Mesenteric fat pad (tissue), 1 donor: ENCODE measurements around the gene KIF18A. TPM values are rescaled to one million over a fixed set of nuclear protein-coding genes. Genes with fewer than 3 reads are reported as not detected.
"Not testable (repeated sequence)": the region's sequence is repeated elsewhere in the genome, so short reads cannot be mapped to it uniquely, and the experiment has no call there.

Experiments
- DNase-seq: peaks from one replicate; pipeline ENCODE4 v3.0.0-alpha.2; 2020; ENCODE audit warnings: low spot score
- total RNA-seq: library from RNA; stranded (reverse); fragmentation: NEBNext Ultra II Directional; extraction: Animal tissue kit (Norgen Biotek cat#: 25700); gene quantifications from one replicate; pipeline ENCODE4 v1.2.1, GENCODE V29; 2021
- donor health status: DM: yes; HTN: yes; CAD: no.

Gene KIF18A
- total RNA-seq, 1 donor from 2014 or later, result 0.32 TPM

DNA sequence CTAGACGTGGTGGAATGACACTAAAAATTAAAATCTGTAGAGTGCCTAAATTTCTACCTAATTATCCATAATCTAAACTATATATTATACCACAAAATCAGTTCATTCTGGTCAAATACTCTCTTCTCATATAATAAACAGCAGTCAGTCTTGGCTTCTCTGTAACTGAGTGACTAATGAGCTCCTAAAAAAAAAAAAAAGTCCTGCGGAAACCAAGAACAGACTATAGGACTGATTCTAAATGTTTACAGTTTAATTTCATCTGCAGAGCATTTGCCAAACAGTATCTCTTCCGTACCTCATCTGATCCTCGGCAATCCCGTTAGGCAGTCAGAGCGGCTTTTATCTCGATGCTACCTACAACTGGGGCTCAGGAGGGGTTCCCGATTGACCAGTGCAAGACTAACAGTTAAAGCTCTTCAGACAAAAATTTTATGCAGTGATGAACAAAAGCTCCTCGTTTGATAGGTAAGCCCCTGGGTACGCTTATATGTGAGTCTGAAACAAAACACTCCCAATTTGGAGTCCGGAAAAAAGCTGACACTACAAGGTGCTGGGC lies 686 bp downstream of the KIF18A start:
- DNase-seq, result no peak

DNA sequence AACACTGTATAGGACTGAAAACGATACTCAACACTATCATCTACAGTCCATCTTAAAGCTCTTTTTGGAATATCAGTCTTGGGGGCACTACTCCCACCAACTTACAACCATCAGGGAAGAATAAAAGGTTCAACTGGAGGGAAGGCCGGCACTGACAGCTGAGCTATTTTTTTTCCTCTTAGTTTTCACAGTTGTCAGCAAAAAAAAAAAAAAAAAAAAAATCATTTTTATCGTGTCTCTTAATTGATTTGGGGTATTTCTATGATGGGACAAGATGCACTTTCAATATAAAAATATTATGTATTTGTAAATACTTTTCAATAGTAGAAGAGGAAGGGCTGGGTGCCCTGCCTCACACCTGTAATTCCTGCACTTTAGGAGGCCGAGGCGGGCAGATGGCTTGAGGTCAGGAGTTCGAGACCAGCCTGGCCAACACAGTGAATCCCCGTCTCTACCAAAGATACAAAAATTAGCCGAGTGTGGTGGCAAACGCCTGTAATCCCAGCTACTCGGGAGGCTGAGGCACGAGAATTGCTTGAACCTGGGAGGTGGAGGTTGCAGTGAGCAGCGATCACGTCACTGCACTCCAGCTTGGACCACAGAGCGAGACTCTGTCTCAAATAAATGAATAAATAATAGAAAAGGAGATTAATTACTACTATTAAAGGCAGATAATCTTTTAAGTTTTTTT lies 1.5 kb downstream of the KIF18A start:
- no peak for DNase-seq

DNA sequence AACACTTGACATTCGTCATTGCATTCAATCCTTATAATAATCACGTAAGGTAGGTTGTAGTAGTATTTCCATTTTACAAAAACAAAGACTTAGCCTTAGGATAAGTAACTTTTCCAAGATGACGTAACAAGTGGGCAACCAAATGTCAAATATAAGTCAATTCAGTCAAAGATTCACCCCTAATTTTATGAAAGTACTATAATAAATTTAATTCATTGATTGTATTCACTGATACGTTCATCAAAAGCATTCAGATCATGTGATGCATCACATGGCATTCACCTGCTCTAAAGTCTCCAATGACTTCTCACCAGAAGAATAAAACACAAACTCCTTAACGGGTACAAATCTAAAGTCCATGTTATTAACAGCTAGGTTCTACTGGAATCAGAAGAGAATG lies 2.1 kb downstream of the KIF18A start:
- DNase-seq, result no peak

DNA sequence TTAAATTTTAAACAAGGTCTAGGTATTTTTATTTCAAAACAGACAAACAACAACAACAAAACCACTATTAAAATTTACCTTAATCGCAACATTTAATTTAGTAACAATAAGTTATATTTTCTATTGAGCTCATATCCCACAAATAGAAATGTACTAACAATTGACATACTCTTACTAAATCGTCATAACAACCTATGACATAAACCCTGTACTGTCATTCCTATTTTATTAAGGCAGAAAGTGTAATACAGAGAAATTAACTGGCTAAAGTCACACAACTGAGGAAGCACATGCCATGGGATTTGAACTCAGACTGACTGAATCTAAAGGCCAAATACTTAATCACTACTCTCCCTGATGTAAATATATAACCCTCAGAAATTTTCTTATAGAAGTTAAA lies 3.0 kb downstream of the KIF18A start:
- DNase-seq, result no peak

DNA sequence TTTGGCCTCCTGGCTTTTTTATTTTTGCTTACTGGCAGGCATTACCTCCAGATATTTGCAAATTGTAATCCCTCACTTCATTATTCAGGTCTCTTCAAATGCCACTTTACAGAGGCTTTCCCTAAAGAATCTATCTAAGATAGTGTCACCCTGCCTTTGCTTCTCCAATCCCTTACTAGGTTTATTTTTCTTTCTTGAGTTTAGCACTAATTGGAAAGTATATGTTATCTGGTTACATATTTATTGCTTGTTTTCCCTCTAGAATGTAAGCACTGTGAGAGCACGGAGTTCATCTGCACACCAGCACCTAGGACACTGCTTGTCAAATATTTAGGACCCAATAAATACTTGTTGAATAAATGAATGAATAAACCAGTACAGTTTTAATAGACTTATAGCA lies 3.5 kb downstream of the KIF18A start:
- no peak for DNase-seq

DNA sequence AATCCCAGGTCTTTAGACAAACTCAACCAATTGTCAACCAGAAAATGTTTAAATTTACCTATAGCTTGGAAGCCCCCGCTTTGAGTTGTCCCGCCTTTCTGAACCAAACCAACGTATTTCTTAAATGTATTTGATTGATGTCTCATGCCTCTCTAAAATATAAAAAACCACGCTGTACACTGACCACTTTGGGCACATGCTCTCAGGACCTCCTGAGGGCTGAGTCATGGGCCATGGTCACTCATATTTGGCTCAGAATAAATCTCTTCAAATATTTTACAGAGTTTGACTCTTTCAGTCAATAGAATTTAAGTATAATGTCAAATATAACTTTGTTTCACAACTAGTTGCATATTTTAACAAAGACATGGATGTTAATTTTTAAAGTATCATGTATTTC lies 5.7 kb downstream of the KIF18A start:
- DNase-seq, result not testable (repeated sequence)

DNA sequence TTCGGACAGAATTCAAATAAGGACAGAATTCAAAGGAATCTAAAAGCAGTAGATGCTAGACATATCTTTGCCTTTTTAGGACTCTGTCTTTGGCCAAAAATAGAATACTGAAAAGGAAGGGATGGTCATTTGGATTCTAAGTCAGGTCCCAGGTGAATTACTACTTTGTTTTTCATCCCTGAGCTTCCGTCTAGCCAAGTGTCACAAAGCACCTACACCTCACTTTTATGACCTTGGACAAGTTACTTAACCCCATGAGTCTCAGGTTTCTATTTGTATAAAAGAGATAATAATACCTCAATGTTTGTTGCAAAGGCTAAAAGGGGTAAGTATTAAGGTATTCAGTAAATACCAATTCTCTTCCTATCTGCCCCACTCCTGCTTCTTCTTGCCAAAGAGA lies 7.3 kb downstream of the KIF18A start:
- DNase-seq, result no peak

DNA sequence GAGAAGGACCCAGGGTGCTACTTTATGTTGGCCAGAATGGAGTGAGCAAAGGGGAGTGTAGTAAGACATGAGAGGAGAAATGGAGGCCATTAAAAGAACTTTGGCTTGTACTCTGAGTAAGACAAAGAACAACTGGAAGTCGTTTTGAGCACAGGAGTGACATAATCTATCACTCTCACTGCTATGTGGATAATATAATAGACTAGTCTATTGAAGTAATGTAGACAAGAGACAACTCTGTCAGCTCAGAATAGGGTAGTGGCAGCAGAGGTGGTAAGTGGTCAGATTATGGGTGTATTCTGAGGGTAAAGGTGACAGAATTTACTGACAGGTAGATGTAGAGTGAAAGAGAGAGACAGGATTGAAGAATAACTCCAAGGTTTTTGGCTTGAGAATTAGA lies 8.2 kb downstream of the KIF18A start:
- DNase-seq, result no peak

DNA sequence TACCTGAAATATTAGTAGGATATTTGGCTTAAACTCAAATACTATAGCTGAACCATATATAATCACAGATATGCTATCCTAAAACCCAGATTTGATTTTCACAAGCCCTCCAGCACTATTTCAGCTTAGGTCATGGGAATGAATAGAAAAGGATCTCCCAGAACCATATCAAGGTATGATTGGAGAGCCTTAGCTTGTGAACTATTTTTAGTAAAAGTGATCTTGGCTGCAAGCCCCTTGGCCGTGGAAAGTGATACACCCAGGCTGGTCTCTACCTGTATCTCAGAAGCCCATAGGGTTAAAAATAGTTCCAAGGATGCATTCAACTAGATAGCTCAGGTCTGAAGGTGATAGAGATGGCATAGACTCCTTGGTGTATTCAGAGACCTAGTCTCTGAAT lies 9.7 kb downstream of the KIF18A start:
- no peak for DNase-seq

DNA sequence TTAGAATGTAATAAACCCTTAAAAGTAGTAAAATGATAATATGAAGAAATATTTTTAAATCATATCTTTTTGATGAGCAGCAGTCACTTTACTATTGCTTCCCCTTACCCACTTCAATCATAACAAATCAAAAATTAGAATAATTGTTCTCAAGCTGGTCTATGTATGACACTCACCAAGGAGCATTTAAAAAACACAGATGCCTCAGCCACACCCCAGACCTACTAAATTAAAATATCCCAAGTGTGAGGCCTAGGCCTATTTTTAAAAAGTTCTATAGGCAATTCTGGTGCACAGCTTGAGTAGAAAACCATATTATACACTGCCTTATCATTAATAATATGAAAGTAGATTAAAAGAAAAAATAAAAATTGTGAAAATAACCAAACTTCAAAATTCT lies 15.2 kb downstream of the KIF18A start:
- no peak for DNase-seq

DNA sequence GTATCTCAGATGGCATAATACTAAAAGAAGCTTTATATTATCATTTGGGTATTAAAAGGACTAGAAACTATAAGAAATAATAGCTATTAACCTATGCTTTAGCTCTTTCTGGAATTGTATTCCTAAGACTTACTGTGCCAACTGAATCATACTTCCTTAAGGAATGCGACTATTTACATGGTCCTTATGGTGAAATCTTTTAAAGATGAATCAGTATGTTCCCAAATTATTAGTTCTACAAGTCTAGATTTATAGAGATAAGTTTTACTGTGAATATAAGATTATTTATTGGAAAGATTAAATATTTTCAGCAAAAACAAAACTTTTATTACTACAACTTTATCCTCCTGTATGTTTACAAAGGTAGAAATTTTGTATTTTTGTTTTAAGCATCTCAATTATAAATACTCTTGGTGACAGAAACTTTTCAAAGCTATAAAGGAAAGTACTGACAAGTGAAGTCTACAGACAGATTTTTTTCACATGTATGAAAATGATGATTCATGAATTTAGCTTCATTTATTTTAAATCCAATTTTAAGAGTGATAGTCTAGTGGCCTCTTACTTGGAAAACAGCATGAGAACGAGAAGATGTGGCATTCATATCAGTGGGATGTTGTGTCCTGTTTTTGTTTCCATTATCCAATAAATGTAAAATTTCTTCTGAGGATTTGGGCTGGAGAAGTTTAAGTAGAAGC lies 17.8 kb downstream of the KIF18A start:
- no peak for DNase-seq

DNA sequence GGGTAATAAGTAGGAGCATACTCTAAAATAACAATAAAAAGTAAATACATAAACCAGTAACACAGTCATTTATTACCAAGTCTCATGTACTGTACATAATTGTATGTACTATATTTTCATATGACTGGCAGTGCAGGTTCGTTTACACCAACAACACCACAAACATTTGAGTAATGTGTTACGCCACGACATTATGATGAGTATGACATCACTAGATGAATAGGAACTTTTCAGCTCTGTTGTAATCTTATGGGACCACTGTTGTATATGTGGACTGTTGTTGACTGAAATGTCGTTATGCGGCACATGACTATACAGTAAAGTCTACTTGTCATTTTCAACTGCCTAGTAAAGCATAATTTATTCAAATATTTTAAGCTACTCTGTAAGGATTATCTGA lies 18.6 kb downstream of the KIF18A start:
- no peak for DNase-seq

DNA sequence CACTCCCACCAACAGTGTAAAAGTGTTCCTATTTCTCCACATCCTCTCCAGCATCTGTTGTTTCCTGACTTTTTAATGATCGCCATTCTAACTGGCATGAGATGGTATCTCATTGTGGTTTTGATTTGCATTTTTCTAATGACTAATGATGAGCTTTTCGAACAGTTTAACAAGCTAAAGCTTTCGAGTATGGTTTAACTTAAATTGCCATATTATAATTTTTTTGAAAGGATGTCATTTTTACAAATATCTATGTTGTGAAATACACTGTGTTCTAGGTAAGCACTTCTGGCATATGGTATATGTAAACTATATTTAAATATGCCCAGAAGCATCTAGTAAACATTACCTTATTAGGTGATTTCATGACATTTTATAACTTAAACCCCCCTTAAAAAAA lies 20.3 kb downstream of the KIF18A start:
- not testable (repeated sequence) for DNase-seq

DNA sequence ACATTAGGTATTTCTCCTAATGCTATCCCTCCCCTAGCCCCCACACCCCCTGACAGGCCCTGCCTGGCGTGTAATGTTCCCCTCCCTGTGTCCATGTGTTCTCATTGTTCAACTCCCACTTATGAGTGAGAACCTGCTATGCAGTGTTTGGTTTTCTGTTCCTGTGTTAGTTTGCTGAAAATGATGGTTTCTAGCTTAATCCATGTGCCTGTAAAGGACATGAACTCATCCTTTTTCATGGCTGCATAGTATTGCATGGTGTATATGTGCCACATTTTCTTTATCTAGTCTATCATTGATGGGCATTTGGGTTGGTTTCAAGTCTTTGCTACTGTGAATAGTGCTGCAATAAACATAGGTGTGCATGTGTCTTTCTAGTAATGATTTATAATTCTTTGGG lies 20.8 kb downstream of the KIF18A start:
- DNase-seq, result not testable (repeated sequence)

DNA sequence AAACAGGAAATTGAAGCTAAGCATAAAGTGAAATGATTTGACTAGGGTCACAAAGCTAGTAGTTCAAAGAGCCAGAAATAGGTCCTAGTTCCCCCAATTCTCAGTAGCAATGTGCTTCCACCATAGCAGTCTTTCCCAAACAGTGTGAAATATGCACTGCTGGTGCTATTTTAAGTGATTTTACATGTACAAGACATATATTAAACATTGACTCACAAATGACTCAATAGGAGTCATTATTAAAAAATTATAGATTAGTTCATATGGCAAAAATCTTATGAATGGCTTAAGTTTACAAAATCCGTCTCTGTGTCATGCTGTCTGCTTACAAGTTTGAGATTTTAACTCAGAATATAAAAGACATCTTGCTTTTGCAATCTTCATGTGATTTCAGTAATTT lies 21.4 kb downstream of the KIF18A start:
- DNase-seq, result no peak

DNA sequence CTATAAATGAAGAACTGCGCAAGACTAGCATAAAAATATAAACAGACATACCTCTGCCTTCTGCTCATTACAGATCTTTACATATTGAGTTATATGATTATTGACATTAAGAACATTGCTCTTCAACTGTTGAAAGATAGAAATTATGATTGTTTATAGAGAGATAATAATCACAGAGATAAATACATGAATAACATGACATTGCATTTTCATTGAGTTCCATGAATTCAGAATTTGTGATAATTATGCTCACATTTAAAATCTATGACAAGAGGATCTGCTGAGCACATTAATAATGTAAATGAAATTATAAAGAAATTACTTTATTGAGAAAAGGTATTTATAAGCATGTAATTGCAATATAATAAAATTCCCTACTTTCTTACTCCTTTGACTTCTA lies 24.8 kb downstream of the KIF18A start:
- no peak for DNase-seq

DNA sequence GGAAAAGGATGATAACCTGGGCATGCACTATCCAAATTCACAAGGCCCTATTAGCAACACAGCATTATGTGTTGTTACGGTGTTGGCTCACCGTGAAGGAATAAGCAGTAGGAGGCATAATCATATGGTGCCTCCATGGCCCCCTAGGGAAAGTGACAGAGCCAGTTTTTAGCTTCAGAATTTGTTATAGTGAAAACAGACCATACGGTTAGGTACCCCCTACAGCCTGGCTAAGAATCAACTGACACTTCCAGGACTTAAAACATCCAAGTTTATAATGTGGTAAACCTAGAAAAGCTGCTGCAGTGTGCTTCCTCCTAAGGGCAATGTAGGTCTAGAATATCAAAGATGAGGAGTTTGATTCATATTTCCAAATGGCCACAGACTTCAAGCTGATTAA lies 30.4 kb downstream of the KIF18A start:
- no peak for DNase-seq

DNA sequence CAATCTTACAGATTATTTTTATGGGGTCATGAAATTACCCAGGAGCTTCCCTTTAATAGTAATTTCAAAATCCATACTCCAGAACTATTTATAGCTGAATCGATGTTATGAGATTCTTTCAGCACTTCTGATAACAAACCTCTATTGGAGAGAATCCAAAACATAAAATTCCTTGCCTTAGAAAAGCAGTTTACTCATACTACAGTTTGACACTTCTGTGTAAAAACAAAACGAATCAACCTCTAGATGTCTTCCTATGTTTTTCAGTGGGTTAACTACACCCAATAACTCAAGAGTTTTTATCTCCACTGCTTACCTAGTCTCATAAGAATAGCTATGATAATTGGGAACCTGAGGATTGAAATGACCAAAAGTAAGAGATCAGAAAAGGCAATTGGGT lies 35.6 kb downstream of the KIF18A start:
- no peak for DNase-seq

DNA sequence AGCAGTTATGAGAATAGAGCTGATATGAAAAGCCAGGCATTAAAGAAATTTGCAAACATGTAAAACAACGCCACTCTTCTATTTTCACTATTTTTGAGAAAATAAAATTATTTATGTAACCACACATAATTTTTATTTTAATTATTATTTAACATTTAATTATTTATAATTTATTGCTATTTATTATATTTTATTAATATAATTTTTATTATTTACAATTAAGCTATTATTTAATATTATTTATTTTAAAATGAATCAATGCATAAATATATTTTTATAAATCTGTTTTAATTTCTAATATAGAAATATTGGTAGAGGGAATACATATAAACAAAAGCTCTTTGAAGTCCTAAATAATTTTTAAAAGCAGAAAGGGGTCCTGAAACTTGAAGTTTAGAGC lies 36.7 kb downstream of the KIF18A start:
- no peak for DNase-seq

DNA sequence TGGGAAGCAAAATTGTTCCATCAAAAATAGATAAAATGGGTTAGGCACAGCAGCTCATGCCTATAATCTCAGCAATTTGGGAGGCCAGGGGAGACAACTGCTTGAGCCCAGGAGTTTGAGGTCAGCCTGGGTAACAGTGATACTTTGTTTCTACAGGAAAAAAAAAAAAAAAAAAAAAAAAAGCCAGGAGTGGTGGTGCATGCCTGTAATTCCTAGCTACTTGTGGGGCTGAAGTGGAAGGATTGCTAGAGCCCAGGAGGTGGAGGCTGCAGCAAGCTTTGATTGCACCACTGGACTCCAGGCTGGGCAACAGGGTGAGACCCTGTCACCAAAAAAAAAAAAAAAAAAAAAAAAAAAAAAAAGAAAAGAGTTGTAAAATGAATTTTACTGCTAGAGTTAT lies 49.6 kb downstream of the KIF18A start:
- no peak for DNase-seq

DNA sequence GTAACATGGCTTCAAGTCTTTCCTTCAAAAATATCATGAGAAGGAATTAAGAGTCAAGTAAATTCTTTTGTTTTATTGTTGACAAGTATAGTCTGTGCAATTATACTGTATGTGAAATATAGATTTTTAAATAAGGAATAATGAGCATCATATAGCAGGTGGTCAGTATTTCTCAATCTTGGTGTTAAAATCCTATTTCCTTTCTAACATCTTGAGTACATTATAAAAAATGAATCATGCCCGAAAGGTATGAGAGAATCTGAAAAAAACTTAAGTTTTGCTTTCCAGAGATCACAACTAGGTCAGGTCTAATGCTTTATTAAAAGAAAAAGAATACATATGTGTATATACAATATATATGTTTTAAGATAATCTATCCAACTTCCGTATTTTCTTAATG lies 53.1 kb downstream of the KIF18A start:
- DNase-seq, result no peak

DNA sequence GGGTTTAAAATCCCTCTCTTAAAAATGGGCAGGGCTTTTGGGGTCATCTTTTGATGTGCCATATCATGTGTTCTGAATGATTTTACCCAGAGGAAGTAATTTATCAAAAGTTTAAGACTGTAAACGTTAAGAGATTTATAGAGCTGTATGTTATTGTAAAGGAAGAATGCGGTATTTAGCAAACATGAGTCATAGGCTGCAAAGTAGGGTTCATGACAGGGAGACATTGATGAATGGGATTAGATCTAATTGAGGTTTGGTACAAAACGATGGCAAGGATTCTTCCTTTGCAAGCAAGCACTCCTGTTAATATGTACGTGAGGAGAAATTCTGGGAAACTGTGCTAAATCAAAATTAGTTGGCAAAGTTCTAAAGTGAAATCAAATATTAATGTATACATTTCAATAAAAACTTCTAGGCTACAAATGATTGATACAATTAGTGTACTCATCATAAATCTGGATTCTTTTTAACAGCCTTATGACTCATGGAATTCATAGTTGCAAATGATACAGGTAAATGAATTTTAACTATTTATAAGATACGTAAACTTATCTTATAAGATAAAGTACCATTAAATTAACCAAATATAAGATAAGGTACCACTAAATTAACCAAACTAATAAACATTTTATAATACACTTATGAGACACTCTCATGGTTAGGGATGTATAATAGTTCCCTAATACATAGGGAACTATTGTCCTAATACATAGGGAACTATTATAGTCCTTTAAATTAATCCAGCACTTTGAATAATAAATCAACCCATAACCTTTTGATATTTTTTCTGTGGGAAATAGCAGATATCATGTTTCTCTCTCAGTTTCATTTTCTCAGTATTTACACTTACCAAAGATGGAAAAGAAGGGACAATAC lies 58.4 kb downstream of the KIF18A start:
- DNase-seq, result no peak
